COLO829 (cell line): ENCODE measurements around the gene COL18A1.

Experiments
- DNase-seq: peaks from one replicate; pipeline ENCODE4 v3.0.0; 2012; ENCODE audit warnings: low spot score

COL18A1 gene

DNA sequence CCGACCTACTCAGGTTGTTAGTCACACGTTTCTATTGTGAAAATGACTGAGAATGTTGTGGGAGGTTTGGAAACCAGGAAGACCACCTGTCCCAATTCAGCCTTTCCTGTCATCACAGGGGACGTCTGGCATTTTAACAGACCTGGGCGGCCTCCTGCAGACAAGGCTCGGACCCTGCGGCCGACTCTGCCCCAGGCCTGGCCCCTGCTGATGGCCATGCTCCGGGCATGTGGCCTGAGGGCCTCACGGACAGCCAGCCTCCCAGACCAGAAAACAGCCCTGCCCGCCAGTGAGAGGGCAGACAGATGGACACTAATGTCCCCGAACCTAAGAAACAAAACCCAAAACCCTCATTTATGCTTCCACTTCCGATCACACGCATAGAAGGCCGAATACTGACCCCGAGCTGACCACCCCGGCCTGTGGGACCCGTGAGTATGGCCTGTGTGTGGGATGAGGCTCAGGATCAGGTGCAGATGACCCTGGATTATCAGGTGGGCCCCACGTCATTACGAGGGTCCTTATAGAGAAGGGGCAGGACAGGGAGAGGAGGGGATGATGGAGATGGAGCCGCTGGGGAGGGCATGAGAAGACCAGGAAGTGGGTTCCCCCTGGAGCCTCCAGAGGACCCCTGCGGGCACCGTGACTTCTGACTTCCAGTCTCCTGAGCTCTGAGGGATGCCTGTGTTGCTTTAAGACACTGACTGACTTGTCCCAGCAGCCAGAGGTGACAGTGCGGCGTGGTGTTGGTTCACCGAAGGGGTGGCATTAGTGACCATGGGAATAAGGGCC is 9.6 kb downstream of the COL18A1 start:
- DNase-seq: no peak

GRCh38 chr21:45415188-45415942 is 10.4 kb downstream of the COL18A1 start:
- DNase-seq: no peak

DNA sequence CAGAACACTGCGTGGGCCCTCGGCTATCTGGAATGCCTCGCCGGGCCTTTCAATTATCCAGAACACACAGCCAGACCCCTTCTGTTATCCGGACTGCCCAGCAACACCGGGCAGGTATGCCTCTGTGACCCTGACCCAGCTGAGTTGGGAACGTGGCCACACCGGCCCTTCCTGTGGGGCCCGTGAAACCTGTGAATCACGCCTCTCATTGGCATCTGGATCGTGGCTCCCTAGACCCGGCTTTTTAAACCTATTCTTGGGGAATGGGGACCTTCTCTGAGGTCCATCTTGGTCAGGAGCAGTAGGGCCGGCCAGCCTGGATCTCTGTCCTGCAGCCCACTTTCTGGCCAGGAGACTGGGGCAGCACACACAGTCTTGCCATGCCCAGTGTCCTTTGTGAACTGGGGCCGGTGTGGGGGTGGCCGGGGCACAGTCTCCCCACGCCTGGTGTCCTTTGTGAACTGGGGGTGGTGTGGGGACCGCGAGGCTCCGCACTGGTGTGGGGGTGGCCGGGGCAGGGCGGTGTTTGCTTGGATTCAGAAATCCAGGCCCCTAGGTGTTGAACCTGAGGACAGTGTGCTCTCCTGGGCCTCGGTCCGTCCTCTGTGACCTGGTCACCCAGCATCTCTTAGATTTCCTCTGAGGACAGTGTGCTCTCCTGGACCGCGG is 11.1 kb downstream of the COL18A1 start:
- no peak for DNase-seq

DNA sequence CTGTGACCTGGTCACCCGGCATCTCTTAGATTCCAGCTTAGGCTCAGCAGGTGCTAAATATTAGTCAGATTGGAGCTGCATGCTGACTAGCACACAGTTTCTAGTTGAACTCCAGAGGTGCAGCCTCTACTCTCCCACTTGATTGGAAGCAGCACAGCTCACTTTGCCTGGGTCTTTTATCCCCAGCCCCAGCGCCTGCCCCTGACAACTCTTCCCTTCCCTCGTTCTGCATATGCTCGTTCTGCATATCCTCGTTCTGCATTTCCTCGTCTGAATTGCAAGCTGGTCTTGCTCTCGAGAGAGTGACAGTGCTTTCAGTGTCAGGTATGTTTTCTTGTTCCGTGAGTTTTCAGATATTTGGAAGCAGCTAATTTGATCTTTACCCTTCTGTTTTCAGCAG is 11.7 kb downstream of the COL18A1 start:
- DNase-seq: no peak

DNA sequence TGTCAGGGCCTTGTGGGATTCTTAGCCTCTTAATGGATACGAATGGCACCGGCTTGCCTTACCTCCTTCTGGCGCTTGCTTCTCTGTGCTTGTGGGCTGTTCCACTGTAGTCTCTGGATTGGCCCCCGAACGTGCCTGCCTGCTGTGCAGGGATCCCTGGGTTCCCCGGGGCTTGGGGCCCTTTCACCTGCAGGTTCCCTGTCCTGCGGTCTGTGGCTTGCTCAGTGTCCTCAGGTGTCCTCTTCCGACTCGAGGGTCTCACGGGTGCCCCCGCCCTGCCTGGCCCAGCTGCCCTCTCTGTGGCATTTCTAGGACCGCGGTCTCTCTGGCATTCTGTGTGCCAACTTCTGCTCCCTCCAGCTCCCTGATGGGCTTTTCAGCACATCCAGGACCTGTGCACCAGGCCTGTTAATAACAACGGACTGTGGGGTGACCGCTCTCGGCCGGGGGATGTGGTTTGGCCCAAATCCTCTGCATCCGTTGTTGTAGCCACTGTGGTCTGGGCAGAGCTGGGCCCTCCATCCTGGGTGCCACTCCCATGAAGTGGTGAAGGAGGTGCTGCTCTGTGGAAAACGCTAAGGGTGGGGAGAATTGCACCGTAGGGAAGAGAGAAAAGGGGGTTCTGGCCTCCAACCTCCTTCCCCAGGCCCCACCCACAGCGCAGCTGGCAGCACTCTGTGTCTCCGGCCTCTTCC is 12.4 kb downstream of the COL18A1 start:
- DNase-seq: no peak

DNA sequence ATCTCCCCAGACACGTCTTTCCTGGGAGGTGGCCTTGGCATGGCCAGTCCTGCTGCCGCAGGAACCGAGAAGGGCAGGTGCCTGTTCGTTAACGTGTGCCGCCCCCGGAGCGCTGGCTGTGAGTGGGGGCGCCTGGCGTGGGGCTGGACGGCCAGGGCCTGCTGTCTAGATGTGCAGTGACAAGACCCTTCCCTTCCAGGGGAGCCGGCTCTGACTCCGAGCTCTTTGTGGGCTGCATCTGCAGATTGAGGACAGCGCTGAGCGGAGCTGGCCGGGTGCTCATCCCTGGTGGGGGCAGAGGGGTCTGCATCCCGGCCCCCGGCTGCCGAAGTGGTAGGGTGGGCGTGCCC is 13.0 kb downstream of the COL18A1 start:
- DNase-seq: no peak

DNA sequence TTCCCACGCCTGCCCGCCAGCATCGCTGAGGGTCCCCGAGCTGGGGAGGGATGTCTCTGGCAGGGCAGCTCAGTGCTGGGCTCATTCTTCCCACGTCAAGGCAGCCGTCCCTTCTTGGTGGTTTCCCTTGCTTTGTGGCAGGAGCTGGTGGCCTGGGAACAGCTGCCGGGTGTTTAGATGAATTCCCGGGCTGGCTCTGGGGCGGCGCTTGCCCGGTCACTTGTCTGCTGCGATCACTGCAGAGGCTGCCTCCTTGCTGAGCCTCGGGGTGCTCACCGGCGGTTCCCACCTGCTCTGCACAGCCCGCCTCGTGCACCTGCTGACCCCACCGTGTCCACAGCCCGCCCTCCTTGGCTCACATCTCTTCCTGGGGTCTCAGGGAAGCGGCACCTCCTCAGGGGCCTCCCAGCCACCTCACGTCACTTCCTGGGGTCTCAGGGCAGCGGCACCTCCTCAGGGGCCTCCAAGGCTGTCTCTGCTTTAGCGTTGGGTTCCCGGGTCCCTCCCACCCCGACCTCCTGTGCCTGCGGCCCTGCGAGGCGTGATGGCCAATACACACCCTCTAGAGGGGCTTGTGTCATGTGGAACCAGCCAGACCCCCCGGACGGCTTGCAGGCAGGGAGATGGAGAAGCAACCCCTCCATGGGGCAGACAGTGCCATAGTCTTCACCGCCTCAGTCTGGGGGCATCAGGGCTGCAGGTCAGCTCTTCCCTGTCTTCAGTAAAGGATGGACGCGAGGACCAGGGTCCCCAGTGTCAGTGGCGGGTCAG is 13.5 kb downstream of the COL18A1 start:
- DNase-seq: no peak

DNA sequence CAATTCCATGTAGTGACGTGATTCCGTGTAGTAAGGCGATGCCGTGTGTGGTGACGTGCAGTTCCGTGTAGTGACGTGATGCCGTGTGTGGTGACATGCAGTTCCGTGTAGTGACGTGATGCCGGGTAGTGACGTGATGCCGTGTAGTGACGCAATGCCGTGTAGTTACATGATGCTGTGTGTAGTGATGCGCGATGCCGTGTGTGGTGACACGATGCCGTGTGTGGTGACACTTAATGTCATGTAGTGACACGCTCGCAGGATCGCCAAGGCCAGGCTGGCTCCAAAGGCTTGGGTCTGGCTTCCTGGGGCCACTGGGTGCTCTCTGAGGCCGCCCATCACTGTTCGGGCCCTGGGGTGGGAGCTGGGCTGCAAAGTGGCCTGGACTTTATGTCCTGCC is 14.2 kb downstream of the COL18A1 start:
- DNase-seq: no peak

GRCh38 chr21:45420061-45421041 is 15.4 kb downstream of the COL18A1 start:
- DNase-seq: no peak

DNA sequence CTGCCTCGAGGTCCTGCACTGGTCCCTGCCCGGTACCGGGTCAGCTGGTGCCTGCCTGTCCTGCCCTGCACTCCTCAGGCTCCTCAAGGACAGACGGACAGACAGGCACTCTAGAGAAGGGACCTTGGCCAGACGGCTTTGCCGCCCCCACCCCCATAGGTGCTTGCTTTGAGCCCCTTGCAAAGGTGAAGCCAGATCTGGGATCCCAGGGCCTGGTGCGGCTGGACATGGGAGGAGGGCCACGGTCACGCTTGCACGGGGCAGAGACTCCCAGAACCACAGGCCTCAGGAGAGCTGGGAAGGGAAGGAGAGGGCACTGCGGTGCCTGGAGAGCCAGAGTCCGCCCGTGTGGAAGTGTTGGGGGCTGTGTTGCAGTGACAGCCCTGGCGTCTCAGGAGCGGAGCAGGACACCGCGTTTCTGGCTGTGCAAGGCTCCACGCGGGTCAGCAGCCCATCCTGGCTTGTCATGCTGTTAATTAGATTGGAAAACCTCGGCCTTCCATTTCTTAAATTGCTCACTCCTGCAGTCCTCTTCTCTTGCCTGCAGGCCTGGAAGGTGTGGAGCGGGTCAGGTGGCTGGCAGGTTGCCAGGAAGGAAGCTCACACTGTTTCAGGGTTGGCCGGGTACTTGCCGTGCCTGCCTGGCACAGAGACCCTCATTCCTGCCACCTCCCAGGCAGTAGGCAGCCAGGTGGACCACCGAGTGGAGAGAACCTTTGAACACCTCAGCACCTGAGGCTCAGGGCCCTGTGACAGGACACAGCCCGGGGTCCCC is 16.3 kb downstream of the COL18A1 start:
- DNase-seq: no peak

GRCh38 chr21:45421846-45422775 is 17.1 kb downstream of the COL18A1 start:
- DNase-seq: no peak

- DNase-seq: no peak
These were observed 18.4 kb downstream of the COL18A1 start for GRCh38 chr21:45423201-45423955.

DNA sequence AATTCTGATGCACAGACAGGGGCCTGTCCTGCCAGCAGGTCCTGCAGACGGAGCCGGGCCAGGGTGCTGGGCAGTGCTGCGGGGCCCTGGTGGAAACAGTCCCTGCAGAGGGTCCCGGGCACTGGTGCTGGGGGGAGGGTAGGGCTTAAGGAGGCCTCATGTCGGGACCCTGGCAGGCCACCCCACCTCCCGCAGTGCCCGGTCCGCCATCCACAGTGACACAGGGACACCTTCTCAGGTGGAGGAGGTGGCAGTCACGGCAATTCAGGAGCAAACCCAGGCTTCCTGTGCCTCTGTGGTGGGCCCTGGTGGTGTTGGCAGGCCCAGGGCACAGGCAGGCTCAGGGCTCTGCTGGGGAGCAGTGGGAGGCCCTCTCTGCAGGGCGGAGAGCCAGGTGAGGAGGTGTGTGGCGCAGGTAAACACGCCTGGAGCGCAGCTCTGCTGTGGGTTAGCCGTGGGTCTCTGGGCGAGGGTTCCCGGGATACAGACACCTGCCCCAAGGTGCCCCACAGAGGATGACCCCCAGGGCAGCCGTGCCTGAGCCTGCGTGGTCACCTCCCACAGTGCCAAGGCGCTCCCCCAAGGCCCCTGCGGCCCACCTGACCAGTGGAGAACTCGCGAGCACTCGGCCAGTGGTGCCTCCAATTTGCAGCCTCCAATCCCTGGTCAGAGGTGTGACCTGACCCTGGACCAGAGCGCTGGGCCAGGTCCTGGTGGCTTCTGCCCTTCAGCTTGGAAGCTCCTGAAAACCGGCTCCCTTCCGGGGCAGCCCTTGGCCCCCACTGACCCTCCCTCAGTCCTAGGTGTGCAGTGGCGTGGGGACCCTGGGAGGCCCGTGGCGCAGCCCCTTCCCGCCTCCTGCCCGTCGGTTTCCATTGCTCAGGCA is 19.2 kb downstream of the COL18A1 start:
- no peak for DNase-seq

- no peak for DNase-seq
These were observed 20.2 kb downstream of the COL18A1 start for GRCh38 chr21:45424854-45425795.
